GM18498 (cell line): ENCODE results near the gene MRPL9.
"Not testable (repeated sequence)": the region's sequence is repeated elsewhere in the genome, so short reads cannot be mapped to it uniquely, and the experiment has no call there.

Experiments used
- ATAC-seq: cut with Tn5 transposase; IDR thresholded peaks from one replicate; pipeline ENCODE4 v1.9.1; 2021; ENCODE audit warnings: mild to moderate bottlenecking, moderate library complexity; ENCODE audit not compliant: unreplicated experiment

MRPL9 gene

GRCh38 chr1:151737026-151737425, 26.3 kb downstream of the MRPL9 start:
- ATAC-seq: no peak

DNA sequence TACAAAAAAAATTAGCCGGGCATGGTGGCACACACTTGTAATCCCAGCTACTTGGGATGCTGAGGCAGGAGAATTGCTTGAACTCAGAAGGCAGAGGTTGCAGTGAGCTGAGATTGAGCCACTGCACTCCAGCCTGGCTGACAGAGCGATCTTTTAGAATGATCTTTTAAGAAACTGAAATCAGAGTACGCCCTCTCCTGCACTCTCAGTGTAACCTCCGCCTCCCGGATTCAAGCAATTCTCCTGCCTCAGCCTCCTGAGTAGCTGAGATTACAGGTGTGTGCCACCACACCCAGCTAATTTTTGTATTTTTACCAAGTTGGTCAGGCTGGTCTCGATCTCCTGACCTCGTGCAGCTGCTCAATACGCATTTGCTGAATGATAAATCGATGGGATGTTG, 29.3 kb downstream of the MRPL9 start:
- not testable (repeated sequence) for ATAC-seq

- ATAC-seq: no peak
Observed at GRCh38 chr1:151733126-151733525, 30.2 kb downstream of the MRPL9 start.

DNA sequence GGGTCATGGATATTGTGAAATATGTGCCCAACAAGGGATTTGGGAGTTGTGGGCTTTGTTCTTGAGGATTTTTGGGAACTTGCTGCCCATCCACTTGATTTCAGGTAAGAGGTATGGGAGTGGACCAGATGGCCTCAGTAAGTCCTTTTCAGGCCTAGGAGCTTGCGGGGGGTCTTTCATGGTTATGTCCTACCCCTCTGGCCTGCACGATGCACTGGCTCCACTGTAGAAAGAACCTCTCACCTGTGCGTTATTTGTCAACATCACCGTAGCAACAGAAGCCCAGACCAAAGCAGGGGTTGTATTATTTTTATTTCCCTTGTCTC, 33.4 kb downstream of the MRPL9 start:
- ATAC-seq: no peak

GRCh38 chr1:151729157-151729965, 33.9 kb downstream of the MRPL9 start:
- ATAC-seq: no peak

DNA sequence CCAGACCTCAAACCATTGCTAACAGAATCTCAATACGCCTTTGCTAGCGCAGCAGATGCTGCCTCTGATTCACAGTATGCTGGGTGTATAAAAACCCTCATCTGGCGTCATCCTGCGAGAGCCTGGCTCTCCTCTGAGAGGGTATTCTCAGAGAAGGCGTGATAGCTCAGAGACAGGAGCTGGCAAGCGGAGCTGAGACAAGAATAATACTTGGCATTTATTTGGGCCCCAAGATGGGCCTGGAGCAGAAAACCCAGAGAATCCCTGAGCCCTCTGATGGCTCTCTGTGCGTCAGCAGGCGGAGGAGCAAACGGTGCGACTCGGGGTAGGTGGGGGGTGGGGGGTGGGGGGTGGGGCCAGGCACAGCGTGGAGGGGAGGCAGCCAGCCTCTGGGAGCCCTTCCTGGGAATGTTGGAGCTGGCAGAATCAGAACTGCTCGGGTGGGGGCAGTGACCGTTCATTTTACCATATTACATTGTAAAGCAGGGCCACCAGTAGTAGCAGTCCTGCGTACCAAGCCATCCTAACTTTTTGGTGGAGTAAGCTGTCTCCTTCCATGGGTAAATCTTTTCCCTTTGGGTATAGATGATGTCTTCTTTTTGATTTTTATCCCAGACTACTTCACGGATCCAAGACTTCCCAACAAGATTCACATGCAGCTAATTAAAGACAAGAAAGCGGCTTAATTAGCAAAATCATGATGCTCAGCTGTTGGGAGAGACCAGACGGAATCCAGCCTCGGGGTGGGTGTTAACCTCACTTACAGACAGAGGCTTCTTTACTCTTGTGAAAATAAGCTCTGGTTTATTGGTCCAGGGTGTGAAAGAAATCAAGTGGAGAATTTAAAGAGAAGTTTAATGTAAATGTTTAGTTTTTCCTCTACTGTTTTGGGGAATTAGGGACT, 34.9 kb downstream of the MRPL9 start:
- ATAC-seq: no peak

DNA sequence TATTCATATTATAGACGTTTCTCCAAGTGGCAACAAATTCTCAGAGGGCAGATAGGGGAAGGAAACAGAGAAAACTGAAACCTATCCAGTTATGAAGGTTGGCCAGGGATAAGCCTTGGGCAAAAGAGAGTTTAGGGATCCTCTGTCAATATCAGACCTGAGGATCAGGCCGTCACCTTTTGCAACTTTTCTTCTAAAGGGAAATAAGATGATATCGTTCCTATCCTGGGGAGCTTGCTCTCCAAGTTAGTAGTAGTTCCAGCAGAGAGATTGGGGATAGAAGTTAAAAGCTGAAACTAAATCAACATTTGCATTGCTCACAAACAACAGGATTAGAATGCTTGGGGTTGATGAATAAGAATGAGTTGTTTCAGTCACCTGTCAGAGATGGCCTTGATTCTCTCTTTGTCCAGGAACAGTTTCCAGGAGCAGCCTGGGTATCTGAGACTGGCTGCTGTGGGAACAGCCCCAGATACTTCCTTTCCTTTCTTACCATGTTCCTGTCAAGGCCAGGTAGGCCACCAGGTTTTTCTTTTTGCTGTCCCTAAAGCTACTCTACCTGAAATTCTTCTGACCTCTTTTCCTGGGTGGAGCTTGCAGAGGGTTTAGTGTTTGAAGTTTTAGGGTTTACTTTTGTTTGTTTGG, 39.4 kb downstream of the MRPL9 start:
- ATAC-seq: no peak

- ATAC-seq: no peak
Observed at GRCh38 chr1:151721788-151722510, 41.3 kb downstream of the MRPL9 start.

DNA sequence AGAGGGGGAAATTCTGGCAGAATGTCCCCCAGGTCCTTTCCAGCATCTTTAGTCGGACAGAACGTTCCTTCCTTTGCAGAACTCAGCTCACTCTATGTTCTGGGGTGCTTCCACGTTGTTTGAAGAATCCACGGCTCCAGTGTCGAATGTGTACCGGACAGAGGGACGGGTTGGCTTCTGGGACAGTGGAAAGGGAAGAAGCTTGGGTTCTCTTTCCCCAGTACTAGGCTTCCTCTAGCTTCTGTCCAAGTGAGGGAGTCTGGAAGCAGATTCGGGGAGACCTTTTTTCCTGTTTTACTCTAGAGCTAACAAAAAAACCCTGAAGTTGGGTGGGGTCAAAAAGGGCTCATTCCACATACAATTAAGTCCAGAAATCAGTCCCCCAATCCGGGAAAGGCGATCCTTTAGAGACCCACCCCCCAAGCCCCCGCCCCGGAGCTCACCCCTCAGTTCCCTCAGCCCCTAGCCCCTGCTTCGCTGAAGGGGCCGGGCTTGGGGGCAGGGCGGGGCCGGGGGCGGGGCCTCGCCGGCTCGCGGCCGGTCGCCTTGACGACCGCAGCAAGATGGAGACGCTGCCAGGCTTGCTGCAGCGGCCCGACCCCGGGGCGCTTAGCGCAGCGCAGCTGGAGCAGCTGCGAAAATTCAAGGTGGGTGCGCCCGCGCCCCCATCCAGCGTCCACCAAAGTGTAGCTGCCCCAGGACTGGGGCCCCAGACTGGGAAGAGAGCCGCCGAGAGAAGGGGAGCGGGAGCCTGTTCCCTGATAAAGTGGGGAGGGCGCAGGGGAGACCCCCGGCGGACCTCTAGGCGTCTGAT, 42.1 kb downstream of the MRPL9 start, which contains the start of gene RIIAD1:
Gene RIIAD1, plus strand, starts transcription at position 549 of the 814 bp plus-strand sequence. Its CDS starts 15 bp downstream, at position 564.
- no peak for ATAC-seq

GRCh38 chr1:151720554-151720953, 42.7 kb downstream of the MRPL9 start:
- peak; percentile 66 for ATAC-seq

- ATAC-seq: no peak
Observed at GRCh38 chr1:151720125-151720524, 43.2 kb downstream of the MRPL9 start.

- no peak for ATAC-seq
Observed at GRCh38 chr1:151718666-151719065, 44.6 kb downstream of the MRPL9 start.

DNA sequence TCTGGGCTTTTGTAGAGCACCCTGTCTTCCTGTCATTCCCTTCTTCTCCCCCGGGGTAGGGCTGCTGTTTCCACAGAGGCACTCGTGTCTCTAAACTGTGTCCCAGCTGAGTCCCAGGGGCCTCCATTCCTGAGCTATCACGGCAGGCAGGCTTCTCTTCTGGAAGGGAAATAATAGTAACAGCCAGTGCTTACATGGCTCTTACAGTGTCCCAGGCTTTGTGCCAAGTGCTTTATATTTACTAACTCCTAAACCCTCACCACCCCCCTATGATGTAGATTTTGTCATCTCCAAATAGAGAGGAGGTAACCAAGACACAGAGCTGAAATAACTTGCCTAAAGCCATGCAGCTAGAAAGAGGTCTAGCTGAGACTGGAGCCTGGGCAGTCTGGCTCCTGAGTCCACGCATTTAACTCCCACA, 45.3 kb downstream of the MRPL9 start:
- no peak for ATAC-seq

DNA sequence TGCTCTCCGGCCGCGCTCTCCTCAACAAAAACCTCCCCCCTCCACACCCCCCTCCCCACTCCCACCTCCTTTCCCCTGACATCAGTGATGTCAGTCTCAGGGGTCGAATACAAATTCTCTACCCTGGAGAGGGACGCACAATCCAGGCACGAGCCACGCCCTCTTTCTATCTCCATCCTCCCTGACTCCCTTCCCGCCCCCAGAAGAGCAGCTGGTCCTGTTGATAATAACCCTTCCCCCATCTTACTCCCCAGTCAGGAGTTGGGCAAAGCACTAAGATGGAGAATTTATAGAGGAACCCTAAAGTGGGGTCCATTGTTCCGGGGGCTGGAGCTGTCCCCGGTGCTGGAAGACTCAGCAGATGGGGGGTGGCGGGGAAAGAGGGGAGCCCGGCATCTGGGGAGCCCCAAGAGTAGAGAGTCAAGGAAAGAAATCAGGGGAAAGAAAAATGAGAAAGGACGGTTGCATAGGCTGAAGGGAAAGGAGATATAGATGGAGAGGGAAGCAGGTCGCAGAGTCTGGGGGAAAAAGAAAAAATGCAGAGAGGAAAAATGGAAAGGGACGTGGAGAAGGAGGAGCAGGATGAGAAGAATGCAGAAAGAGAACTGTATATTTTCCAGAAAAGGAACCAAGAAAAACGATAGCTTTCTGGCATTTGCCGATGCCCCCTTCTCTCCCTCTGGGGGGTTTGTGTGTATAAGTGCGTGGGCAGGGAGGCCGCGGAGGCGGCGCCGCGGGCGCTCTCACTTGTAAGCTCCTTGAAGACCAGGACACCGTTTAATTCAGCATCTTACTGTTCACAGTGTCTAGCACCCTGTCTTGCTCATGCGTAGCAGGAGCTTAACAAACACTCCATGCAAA, 46.3 kb downstream of the MRPL9 start, which contains the start of gene CELF3:
Gene CELF3, minus strand, starts transcription at position 33 of the 861 bp plus-strand sequence. CDS start 783 bp downstream, outside the sequence.
- ATAC-seq: no peak

GRCh38 chr1:151716405-151716762, 46.9 kb downstream of the MRPL9 start:
- no peak for ATAC-seq

- no peak for ATAC-seq
Observed at GRCh38 chr1:151715726-151716404, 47.4 kb downstream of the MRPL9 start.

DNA sequence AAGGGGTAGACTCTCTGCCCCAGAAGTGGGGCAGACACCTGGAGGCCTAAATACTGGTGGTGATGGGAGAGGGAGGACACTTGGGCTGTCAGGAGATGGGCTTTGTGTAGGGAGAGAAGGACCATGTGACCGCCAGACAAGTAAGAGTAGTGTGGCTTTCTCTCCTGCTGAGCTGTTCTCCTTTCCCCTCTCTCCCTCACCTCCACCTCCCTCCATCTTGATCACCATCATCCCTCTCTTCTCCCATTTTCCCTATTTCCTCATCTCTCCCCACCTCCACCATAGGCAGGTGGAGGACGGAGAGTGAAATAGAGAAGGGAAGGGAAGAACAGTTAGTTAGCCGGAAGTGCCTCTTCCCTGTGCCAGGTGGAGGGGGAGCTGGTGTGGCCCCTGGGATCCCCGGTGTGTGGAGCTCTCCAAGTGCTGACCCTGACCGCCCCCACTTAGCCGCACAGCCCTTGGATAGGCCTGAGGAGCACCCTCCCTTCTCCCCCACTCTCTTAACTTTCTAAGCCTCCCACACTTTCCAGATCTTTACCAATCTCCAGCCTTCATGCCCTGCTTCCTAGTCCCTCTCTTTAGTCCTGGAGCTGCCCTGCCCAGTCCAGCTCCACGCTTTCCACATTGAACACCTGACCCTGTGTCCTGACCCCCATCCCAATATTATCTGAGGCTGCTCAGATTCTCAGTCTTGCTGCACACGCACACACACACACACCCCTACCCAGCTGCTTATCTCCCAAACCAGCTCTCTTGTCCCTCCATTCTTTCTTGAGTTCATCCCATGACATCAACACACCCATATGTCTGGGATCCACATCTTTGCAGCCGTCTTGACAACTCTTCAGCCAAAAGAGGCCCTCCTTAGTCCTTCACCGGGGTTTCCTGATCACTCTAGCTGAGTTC, 48.2 kb downstream of the MRPL9 start:
- ATAC-seq: no peak
